ENCODE measurements around the gene CDC14A. TPM values are rescaled to one million over a fixed set of nuclear protein-coding genes. Genes with fewer than 3 reads are reported as not detected.
A peak's percentile ranks its signal among the peaks of the same experiment; 100 is the strongest.

The CDC14A gene
- total RNA-seq, 1 experiment from 2014 or later: 5.3 TPM

GRCh38 chr1:100485855-100486258, 133.6 kb downstream of the CDC14A start:
- DNase-seq (ENCODE audit: low read depth): no peak

- DNase-seq (ENCODE audit: low read depth): peak; percentile 4
These were observed 142.2 kb downstream of the CDC14A start for GRCh38 chr1:100494393-100495084.

- no peak for DNase-seq (ENCODE audit: low read depth)
These were observed 144.6 kb downstream of the CDC14A start for GRCh38 chr1:100496896-100497295.

GRCh38 chr1:100497796-100498195, 145.5 kb downstream of the CDC14A start:
- DNase-seq (ENCODE audit: low read depth): no peak

GRCh38 chr1:100499194-100499811, 147.0 kb downstream of the CDC14A start:
- no peak for DNase-seq (ENCODE audit: low read depth)

- no peak for DNase-seq (ENCODE audit: low read depth)
These were observed 149.9 kb downstream of the CDC14A start for GRCh38 chr1:100502052-100502792.

- DNase-seq (ENCODE audit: low read depth): no peak
These were observed 153.9 kb downstream of the CDC14A start for GRCh38 chr1:100506217-100506616.

- DNase-seq (ENCODE audit: low read depth): no peak
These were observed 158.1 kb downstream of the CDC14A start for GRCh38 chr1:100510451-100510850.

- DNase-seq (ENCODE audit: low read depth): no peak
These were observed 158.8 kb downstream of the CDC14A start for GRCh38 chr1:100511058-100511457.

- DNase-seq (ENCODE audit: low read depth): no peak
These were observed 159.5 kb downstream of the CDC14A start for GRCh38 chr1:100511773-100512172.

GRCh38 chr1:100512803-100513352, 160.6 kb downstream of the CDC14A start:
- no peak for DNase-seq (ENCODE audit: low read depth)

- no peak for DNase-seq (ENCODE audit: low read depth)
These were observed 164.6 kb downstream of the CDC14A start for GRCh38 chr1:100516857-100517256.

- DNase-seq (ENCODE audit: low read depth): no peak
These were observed 165.2 kb downstream of the CDC14A start for GRCh38 chr1:100517515-100517914.

- no peak for DNase-seq (ENCODE audit: low read depth)
These were observed 165.7 kb downstream of the CDC14A start for GRCh38 chr1:100518023-100518422.

- no peak for DNase-seq (ENCODE audit: low read depth)
These were observed 170.8 kb downstream of the CDC14A start for GRCh38 chr1:100523038-100523652.

GRCh38 chr1:100524355-100524754, 172.0 kb downstream of the CDC14A start:
- DNase-seq (ENCODE audit: low read depth): no peak

GRCh38 chr1:100526894-100527293, 174.6 kb downstream of the CDC14A start:
- no peak for DNase-seq (ENCODE audit: low read depth)

- DNase-seq (ENCODE audit: low read depth): peak; percentile 15
These were observed 176.6 kb downstream of the CDC14A start for GRCh38 chr1:100528871-100529270.

GRCh38 chr1:100530141-100530540, 177.8 kb downstream of the CDC14A start:
- no peak for DNase-seq (ENCODE audit: low read depth)

- peak; percentile 26 for DNase-seq (ENCODE audit: low read depth)
These were observed 178.7 kb downstream of the CDC14A start for GRCh38 chr1:100530880-100531487.

GRCh38 chr1:100532645-100533044, 180.3 kb downstream of the CDC14A start:
- DNase-seq (ENCODE audit: low read depth): no peak

GRCh38 chr1:100535264-100535663, 183.0 kb downstream of the CDC14A start:
- no peak for DNase-seq (ENCODE audit: low read depth)
